Skeletal muscle tissue (tissue), 4 donors: ENCODE data around the gene SELENOS. TPM values are rescaled to one million over a fixed set of nuclear protein-coding genes. Genes with fewer than 3 reads are reported as not detected.

Experiments
- H3K27ac ChIP-seq: one replicate; pipeline ENCODE4 v1.7.0; 2013; ENCODE audit warnings: mild to moderate bottlenecking, low read depth, low read length, inconsistent platforms
- H3K27me3 ChIP-seq, 3 donors: one replicate each; pipeline ENCODE4 v1.7.0; 2013; ENCODE audit warnings: low read length in 3 of 3; ENCODE audit not compliant: control insufficient read depth in 3 of 3, insufficient read depth in 3 of 3
- H3K36me3 ChIP-seq, 3 donors: one replicate each; pipeline ENCODE4 v1.7.0; 2013; ENCODE audit warnings: low read length in 3 of 3; ENCODE audit not compliant: control insufficient read depth in 3 of 3, insufficient read depth in 3 of 3
- H3K4me1 ChIP-seq, 3 donors: one replicate each; pipeline ENCODE4 v1.7.0; 2013; ENCODE audit warnings: low read length in 3 of 3, mild to moderate bottlenecking in 3 of 3; ENCODE audit not compliant: control insufficient read depth in 3 of 3, insufficient read depth in 3 of 3
- H3K4me3 ChIP-seq, 3 donors: one replicate each; pipeline ENCODE4 v1.7.0; 2013; ENCODE audit warnings: low read length in 3 of 3
- H3K9ac ChIP-seq, 3 donors: one replicate each; pipeline ENCODE4 v1.7.0; 2013; ENCODE audit warnings: low read length in 3 of 3, mild to moderate bottlenecking in 3 of 3, moderate library complexity in 2 of 3, low read depth in 1 of 3
- H3K9me3 ChIP-seq, 3 donors: one replicate each; pipeline ENCODE4 v1.7.0; 2013; ENCODE audit warnings: low read length in 3 of 3; ENCODE audit not compliant: control insufficient read depth in 3 of 3
- total RNA-seq: library from RNA; depleted of rRNA; stranded (reverse); fragments of >200 nt; gene quantifications from one replicate; pipeline ENCODE4 v1.2.3, GENCODE V29; 2014
- donor health status: Osteomylitis.

Gene SELENOS
- total RNA-seq, 1 donor from 2014 or later = 25.6 TPM

- Histone ChIP-seq H3K36me3 (peaks cover 0 to 2% (median 0%) of the 10 kb centered on the region in 3 donors), H3K4me1 (peaks cover 8 to 13% (median 10%) of the 10 kb centered on the region in 3 donors), H3K27me3 (no peaks in the 10 kb centered on the region), H3K9me3 (no peaks in the 10 kb centered on the region), H3K27ac (no peak overlapping the region), H3K4me3 (no peak overlapping the region), H3K9ac (no peak overlapping the region)
Observed at GRCh38 chr15:101228313-101228712, 49.0 kb downstream of the SELENOS start.

GRCh38 chr15:101225658-101226057, 51.6 kb downstream of the SELENOS start:
- no peaks in the 10 kb centered on the region for H3K27me3 ChIP-seq
- no peaks in the 10 kb centered on the region for H3K36me3 ChIP-seq
- H3K9ac ChIP-seq = no peak overlapping the region
- no peaks in the 10 kb centered on the region for H3K9me3 ChIP-seq
- H3K4me1 ChIP-seq = peaks cover 3 to 10% (median 5%) of the 10 kb centered on the region in 3 donors
- H3K4me3 ChIP-seq = no peak overlapping the region
- H3K27ac ChIP-seq = no peak overlapping the region

Other genes with a start within 250 kb of the SELENOS start
- gene CHSY1, start 25.4 kb downstream of the SELENOS start, total RNA-seq = 29.7 TPM
- 14.1 TPM for gene SNRPA1, start 17.8 kb upstream of the SELENOS start, total RNA-seq
- gene PCSK6, start 212.2 kb upstream of the SELENOS start, total RNA-seq = 11.5 TPM